GM18499 (cell line): ENCODE data around the gene MVP.
"Not testable (repeated sequence)": the region's sequence is repeated elsewhere in the genome, so short reads cannot be mapped to it uniquely, and the experiment has no call there.

Experiments used
- ATAC-seq: cut with Tn5 transposase; IDR thresholded peaks from one replicate; pipeline ENCODE4 v1.9.1; 2021; ENCODE audit warnings: moderate number of reproducible peaks; ENCODE audit not compliant: insufficient read depth, unreplicated experiment

Gene MVP

GRCh38 chr16:29820271-29820701 lies at the start of gene MVP:
Gene MVP, plus strand, starts transcription at chr16:29820462. Its CDS starts 10,088 bp downstream, at chr16:29830550.
- no peak for ATAC-seq

GRCh38 chr16:29772330-29772729 lies 47.9 kb upstream of the MVP start:
- ATAC-seq, result not testable (repeated sequence)

- no peak for ATAC-seq
Observed at GRCh38 chr16:29774730-29775129, 45.5 kb upstream of the MVP start.

- no peak for ATAC-seq
Observed at GRCh38 chr16:29775742-29776408, 44.4 kb upstream of the MVP start.

- no peak for ATAC-seq
Observed at GRCh38 chr16:29777576-29778350, 42.5 kb upstream of the MVP start, which contains the start of gene ZG16. Gene ZG16, plus strand, starts transcription at chr16:29778256. Its CDS starts 1,011 bp downstream, at chr16:29779267.

- no peak for ATAC-seq
Observed at GRCh38 chr16:29779474-29779873, 40.8 kb upstream of the MVP start.

- not testable (repeated sequence) for ATAC-seq
Observed at GRCh38 chr16:29783094-29783953, 36.9 kb upstream of the MVP start.

GRCh38 chr16:29784157-29784556 lies 36.1 kb upstream of the MVP start:
- no peak for ATAC-seq

- no peak for ATAC-seq
Observed at GRCh38 chr16:29784901-29785500, 35.3 kb upstream of the MVP start.

GRCh38 chr16:29787155-29787554 lies 33.1 kb upstream of the MVP start:
- ATAC-seq, result not testable (repeated sequence)

GRCh38 chr16:29789775-29790182 lies 30.5 kb upstream of the MVP start:
- ATAC-seq, result no peak

- ATAC-seq, result peak; percentile 77
Observed at GRCh38 chr16:29790183-29790948, 29.9 kb upstream of the MVP start, which contains the start of gene KIF22. Gene KIF22, plus strand, starts transcription at chr16:29790751. Its CDS starts 9 bp downstream, at chr16:29790760.

- ATAC-seq, result no peak
Observed at GRCh38 chr16:29790949-29791844, 29.1 kb upstream of the MVP start.

- no peak for ATAC-seq
Observed at GRCh38 chr16:29791845-29792807, 28.1 kb upstream of the MVP start.

- ATAC-seq, result not testable (repeated sequence)
Observed at GRCh38 chr16:29793153-29793552, 27.1 kb upstream of the MVP start.

GRCh38 chr16:29794231-29794710 lies 26.0 kb upstream of the MVP start:
- ATAC-seq, result no peak

GRCh38 chr16:29802416-29802935 lies 17.8 kb upstream of the MVP start:
- ATAC-seq, result no peak
